Raji (cell line): Measurements from ENCODE around the gene UBASH3A.

Experiments used
- POLR2A ChIP-seq: IDR thresholded peaks from 2 replicates; pipeline ENCODE4 v1.6.1; 2011; ENCODE audit warnings: low read depth, low read length, control low read depth; ENCODE audit not compliant: insufficient read depth

UBASH3A gene

DNA sequence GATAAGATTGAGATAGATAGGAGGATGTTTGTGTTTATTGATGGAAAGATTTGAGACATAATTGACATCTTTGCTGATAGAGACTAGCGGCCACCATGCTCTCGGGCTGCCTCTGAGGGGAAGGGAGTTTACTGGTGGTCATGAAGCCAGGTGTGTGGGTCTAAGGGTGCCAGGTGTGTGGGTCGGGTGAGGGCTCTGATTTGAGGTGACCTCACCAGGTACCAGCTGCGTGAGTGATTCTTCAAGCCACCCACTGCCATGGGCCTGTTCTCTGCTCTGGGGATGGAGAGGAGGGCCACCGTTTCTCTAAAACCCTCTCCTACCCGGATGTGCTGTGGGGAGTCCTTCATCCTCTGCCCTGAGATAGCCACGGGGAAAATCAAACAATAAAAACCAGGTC, 3.2 kb downstream of the UBASH3A start:
- TF ChIP-seq POLR2A, result no peak

- no peak for TF ChIP-seq POLR2A
These were observed 3.8 kb downstream of the UBASH3A start for GRCh38 chr21:42407476-42407875.

- TF ChIP-seq POLR2A, result no peak
These were observed 5.7 kb downstream of the UBASH3A start for GRCh38 chr21:42409366-42409765.

- no peak for TF ChIP-seq POLR2A
These were observed 7.6 kb downstream of the UBASH3A start for GRCh38 chr21:42411197-42411869.

DNA sequence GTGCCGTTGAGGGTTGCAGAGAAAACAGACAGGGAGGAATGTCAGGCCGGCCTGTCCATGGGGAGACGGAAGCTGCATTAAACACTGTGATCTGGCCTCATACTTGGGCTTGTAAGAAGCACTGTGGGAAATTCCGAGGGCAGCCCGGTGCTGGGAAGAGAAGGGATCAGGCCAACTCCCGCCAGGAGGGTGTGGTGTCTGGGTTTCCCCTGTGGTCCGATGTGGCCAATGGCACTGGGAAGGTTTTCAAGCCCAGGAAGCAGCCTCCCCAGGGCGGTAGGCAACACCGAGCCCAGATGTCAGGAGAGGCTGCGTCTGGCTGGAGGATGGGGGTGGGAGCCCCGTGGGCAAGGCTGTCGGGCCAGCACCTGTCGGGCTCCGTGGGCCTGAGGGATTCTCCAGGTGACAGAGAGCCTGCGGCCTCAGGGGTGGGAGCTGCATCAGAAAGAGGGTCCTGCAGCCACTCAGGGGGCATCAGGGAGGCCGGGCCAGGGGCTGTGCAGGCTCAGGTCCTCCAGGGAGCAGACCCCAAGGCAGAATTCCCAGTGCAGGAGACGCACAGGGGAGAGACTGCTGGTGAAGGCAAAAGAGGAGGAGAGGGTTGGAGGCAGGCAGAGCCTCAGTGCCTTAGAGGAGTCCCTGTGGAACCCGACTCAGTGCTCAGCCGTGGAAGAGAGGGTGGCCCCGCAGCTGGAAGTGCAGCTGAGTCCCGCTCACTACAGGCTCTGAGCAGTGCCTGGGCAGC, 8.4 kb downstream of the UBASH3A start:
- TF ChIP-seq POLR2A, result no peak

GRCh38 chr21:42412636-42412933, 8.9 kb downstream of the UBASH3A start:
- TF ChIP-seq POLR2A, result no peak

DNA sequence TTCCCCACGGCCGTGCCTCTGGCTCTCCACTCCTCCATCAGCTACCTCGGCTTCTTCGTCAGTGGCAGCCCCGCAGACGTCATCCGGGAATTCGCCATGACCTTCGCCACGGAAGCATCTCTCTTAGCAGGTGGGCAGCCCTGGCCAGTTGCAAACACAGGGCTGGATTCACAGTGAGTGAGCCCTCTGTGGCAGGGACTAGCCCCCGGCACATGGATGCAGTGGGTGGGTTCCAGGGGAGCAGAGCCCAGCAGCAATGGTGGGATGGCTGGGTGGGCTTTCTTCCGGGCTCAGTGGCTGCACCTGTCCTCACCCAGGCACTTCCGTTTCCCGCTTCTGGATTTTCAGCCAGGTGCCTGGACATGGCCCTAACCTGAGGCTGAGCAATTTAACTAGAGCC, 9.4 kb downstream of the UBASH3A start:
- TF ChIP-seq POLR2A, result no peak

DNA sequence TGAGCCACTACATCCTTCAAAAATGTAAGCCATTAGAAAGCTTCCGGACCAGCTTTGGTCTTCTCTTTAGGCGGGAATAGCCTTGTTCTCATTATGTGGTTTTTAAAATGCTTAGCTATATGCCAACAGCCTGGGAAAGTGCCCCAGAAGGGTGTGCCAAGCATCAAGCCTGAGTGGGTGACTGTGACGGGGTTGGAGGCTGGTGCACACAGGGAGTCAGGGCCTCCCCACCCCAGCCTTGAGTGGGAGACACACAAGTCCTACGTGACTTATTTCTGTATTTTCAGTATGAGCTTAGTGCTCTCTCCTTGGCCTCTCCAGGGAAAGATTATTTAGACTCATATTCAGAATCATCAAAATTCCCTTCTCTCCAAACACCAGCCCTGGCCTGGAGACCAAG, 9.8 kb downstream of the UBASH3A start:
- TF ChIP-seq POLR2A, result no peak

- TF ChIP-seq POLR2A, result no peak
These were observed 10.4 kb downstream of the UBASH3A start for GRCh38 chr21:42414066-42414465.

DNA sequence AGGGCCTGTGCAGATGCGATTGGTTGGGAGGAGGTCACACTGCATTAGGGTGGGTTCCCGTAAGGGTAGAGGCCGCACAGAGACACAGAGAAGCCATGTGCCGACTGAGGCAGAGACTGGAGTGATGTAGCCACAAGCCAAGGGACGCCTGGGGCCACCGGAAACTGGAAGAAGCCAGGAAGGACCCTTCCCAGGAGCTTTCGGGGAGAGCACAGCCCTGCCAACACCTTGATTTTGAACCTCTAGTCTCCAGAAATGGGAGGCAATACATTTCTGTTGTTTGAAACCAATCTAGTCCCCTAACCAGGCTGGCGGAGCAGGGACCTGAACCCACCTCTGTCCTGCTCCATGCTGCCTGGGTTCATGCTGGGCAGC, 10.8 kb downstream of the UBASH3A start:
- TF ChIP-seq POLR2A, result no peak

DNA sequence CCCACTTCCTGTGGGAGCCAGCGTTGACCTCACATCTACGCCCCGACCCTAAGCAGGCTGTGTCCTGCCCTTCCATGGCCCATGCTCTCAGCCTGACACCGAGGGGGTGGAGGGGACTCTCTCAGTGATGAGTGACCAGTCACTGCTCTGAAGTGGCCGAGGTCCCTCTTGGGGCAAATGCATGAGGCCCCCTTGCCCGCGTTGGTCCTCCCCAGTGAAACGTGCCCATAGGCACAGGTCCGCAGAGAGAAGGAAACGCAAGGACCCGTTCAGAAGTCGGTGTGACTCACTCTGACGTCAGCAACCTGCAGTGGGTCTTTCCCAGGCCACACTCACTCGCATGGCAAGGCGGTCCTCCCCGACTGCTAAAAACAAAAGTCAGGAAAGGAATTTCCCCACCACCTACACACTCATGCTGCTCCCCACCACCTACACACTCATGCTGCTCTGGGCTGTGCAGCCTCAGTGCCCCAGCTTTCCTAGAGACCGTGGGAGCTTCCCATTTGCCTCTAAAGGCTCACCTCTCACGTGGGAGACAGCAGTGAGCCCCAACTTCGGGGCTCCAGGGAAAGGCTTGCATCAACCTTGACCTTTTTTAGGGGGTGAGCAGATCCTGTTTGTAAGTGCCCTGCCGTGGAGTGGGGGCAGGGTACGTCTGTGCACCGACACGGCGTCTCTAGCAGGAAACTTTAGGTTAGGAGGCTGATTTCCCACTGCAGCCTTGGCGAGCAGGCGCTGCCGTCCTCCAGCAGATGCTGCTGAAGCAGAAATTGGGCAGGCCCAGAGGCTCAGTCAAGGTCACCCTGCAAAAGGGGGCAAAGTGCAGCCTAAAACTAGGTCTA, 11.4 kb downstream of the UBASH3A start:
- TF ChIP-seq POLR2A, result no peak

- TF ChIP-seq POLR2A, result no peak
These were observed 13.8 kb downstream of the UBASH3A start for GRCh38 chr21:42417533-42417932.

DNA sequence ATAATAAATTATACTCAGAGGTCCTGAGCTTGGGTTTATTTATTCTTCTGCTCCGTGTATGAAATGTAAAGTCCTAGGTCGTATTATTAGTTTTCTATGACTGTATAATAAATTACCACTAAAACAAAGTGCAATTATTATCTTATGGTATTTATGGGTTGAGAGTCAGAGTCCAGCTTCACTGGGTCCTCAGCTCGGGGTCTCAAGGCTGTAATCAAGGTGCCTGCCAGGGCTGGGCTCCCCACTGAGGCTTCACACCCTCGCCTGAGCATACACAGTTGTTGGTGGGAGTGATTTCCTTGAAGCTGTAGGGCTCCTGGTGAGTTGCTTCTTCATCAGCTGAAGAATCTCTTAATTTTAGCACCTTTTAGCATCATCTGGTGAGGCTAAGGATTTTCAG, 15.2 kb downstream of the UBASH3A start:
- no peak for TF ChIP-seq POLR2A

GRCh38 chr21:42419845-42420244, 16.1 kb downstream of the UBASH3A start:
- TF ChIP-seq POLR2A, result no peak

GRCh38 chr21:42421018-42421793, 17.5 kb downstream of the UBASH3A start:
- no peak for TF ChIP-seq POLR2A

GRCh38 chr21:42423197-42423675, 19.5 kb downstream of the UBASH3A start:
- TF ChIP-seq POLR2A, result no peak

GRCh38 chr21:42423685-42424084, 20.0 kb downstream of the UBASH3A start:
- TF ChIP-seq POLR2A, result no peak
